Parathyroid adenoma (tissue), 2 donors: ENCODE data around the gene AGPAT4.

Experiments
- H2AFZ ChIP-seq: fragments of 300-600 bp; sonication (generic); one replicate; pipeline ENCODE4 v1.7.0; 2017; ENCODE audit warnings: antibody characterized with exemption, mild to moderate bottlenecking
- H3K27ac ChIP-seq: fragments of 300-600 bp; sonication (generic); one replicate; pipeline ENCODE4 v1.7.0; 2017
- H3K27me3 ChIP-seq: fragments of 300-600 bp; sonication (generic); one replicate; pipeline ENCODE4 v1.7.0; 2017; ENCODE audit warnings: low read length; ENCODE audit not compliant: control insufficient read depth, insufficient read depth
- H3K36me3 ChIP-seq: fragments of 300-600 bp; sonication (generic); one replicate; pipeline ENCODE4 v1.7.0; 2017; ENCODE audit warnings: low read length; ENCODE audit not compliant: control insufficient read depth, insufficient read depth
- H3K4me1 ChIP-seq: fragments of 300-600 bp; sonication (generic); one replicate; pipeline ENCODE4 v1.7.0; 2017; ENCODE audit warnings: control low read depth
- H3K4me2 ChIP-seq: fragments of 300-600 bp; sonication (generic); one replicate; pipeline ENCODE4 v1.7.0; 2017; ENCODE audit warnings: low read length
- H3K4me3 ChIP-seq: fragments of 300-600 bp; sonication (generic); one replicate; pipeline ENCODE4 v1.7.0; 2017; ENCODE audit warnings: low read depth, low read length
- H3K79me2 ChIP-seq: fragments of 300-600 bp; sonication (generic); one replicate; pipeline ENCODE4 v1.7.0; 2017; ENCODE audit warnings: control low read depth
- H3K9ac ChIP-seq: fragments of 300-600 bp; sonication (generic); one replicate; pipeline ENCODE4 v1.7.0; 2017; ENCODE audit warnings: mild to moderate bottlenecking
- H3K9me3 ChIP-seq: fragments of 300-600 bp; sonication (generic); one replicate; pipeline ENCODE4 v1.7.0; 2017; ENCODE audit warnings: low read length; ENCODE audit not compliant: control insufficient read depth
- TF ChIP-seq, protein P1 (sequence below): fragments of 300-600 bp; sonication (generic); IDR thresholded peaks from one replicate; pipeline ENCODE4 v1.7.0; 2017; ENCODE audit warnings: antibody characterized with exemption, mild to moderate bottlenecking
- donor health status: primary hyperparathyroidism.

AGPAT4 gene

DNA sequence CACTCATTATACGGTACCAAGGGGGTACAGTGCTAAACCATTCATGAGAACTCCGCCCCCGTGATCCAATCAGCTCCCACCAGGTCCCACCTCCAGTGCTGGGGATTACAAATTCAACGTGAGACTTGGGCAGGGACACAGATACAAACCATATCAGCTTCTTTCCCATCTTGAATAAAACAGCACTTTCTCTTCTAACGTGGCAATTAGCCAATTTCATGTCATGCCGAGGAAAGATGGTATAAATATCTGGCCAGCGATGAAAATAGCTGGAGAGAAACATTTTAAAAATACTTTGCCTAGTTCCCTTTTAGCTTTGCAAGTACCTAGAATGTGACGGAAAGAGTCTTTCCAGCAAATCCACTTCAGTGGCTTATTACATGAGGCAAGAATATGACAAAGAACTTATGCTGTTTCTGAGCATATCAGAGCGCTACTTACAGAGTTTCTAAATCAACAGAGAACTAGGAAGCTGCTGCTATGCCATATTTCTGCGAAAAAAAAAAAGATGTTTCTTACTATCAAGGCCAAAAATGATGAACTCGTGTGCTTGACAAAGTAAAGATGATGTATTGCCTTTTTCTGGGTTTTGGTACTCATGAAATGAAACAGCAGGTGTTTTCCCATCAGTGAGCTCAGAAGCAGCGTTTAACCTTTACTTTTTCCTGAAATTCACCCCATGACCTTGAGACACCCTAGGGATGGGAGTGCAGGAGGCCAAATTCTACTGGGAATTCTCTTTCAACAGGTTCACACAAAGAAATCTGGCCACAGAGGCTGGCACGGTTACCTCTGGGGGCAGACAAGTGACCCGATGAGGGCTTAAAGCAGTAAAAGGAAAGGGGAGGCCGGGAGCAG, 37.9 kb downstream of the AGPAT4 start:
- no peaks in the 10 kb centered on the region for H3K9me3 ChIP-seq
- no peak overlapping the region for H3K27ac ChIP-seq
- no peak overlapping the region for H3K4me3 ChIP-seq
- no peaks in the 10 kb centered on the region for H3K4me1 ChIP-seq
- H3K79me2 ChIP-seq = no peaks in the 10 kb centered on the region
- no peak overlapping the region for H2AFZ ChIP-seq
- no peak overlapping the region for H3K4me2 ChIP-seq
- H3K9ac ChIP-seq = no peak overlapping the region
- H3K36me3 ChIP-seq = no peaks in the 10 kb centered on the region
- TF ChIP-seq, protein P1, sequence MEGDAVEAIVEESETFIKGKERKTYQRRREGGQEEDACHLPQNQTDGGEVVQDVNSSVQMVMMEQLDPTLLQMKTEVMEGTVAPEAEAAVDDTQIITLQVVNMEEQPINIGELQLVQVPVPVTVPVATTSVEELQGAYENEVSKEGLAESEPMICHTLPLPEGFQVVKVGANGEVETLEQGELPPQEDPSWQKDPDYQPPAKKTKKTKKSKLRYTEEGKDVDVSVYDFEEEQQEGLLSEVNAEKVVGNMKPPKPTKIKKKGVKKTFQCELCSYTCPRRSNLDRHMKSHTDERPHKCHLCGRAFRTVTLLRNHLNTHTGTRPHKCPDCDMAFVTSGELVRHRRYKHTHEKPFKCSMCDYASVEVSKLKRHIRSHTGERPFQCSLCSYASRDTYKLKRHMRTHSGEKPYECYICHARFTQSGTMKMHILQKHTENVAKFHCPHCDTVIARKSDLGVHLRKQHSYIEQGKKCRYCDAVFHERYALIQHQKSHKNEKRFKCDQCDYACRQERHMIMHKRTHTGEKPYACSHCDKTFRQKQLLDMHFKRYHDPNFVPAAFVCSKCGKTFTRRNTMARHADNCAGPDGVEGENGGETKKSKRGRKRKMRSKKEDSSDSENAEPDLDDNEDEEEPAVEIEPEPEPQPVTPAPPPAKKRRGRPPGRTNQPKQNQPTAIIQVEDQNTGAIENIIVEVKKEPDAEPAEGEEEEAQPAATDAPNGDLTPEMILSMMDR = no peak
- H3K27me3 ChIP-seq = no peaks in the 10 kb centered on the region

- Histone ChIP-seq H3K9ac (no peak overlapping the region), H3K4me1 (no peaks in the 10 kb centered on the region), H3K4me3 (no peak overlapping the region), H3K4me2 (no peak overlapping the region), H3K27ac (no peak overlapping the region), H3K9me3 (no peaks in the 10 kb centered on the region), H3K36me3 (no peaks in the 10 kb centered on the region), H3K27me3 (no peaks in the 10 kb centered on the region), H3K79me2 (no peaks in the 10 kb centered on the region), H2AFZ (no peak overlapping the region)
- TF ChIP-seq, protein P1 = no peak
Measured at GRCh38 chr6:161233986-161234661, 39.7 kb downstream of the AGPAT4 start.

DNA sequence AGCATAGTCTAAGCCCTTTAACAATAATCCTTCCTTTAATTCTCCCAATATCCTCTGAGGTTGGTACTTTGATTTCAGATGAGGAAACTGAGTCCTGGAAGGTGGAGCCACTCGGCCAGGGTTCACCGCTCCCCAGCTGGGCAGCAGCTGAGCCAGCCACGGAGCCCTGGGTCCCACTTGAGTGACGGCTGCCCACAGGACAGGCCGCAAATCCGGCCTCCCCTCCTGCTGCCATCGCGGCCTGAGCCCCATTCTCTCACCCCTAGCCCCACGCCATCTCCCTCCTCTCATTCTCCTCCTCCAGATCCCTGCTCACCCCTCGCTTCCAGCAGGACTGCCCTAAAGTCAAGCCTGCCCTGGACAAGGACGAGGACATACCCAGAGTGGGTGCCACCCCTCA, 41.4 kb downstream of the AGPAT4 start:
- no peak overlapping the region for H3K27ac ChIP-seq
- no peaks in the 10 kb centered on the region for H3K9me3 ChIP-seq
- TF ChIP-seq, protein P1 = no peak

GRCh38 chr6:161232010-161232409, 41.9 kb downstream of the AGPAT4 start:
- TF ChIP-seq, protein P1 = no peak
- Histone ChIP-seq H3K4me1 (no peaks in the 10 kb centered on the region), H3K27me3 (no peaks in the 10 kb centered on the region), H3K27ac (no peak overlapping the region), H2AFZ (no peak overlapping the region), H3K36me3 (no peaks in the 10 kb centered on the region), H3K9me3 (no peaks in the 10 kb centered on the region), H3K4me3 (no peak overlapping the region), H3K4me2 (no peak overlapping the region), H3K79me2 (no peaks in the 10 kb centered on the region), H3K9ac (no peak overlapping the region)

More for the DNA sequence above, 41.4 kb downstream of the AGPAT4 start:
- no peak overlapping the region for H2AFZ ChIP-seq
- no peak overlapping the region for H3K9ac ChIP-seq
- no peaks in the 10 kb centered on the region for H3K79me2 ChIP-seq
- no peak overlapping the region for H3K4me3 ChIP-seq
- H3K4me2 ChIP-seq = no peak overlapping the region
- no peaks in the 10 kb centered on the region for H3K4me1 ChIP-seq
- no peaks in the 10 kb centered on the region for H3K27me3 ChIP-seq
- H3K36me3 ChIP-seq = no peaks in the 10 kb centered on the region
